NCI-H526 (cell line): ENCODE results near the gene TRAF1.
A peak's percentile ranks its signal among the peaks of the same experiment; 100 is the strongest.
"Not testable (repeated sequence)": the region's sequence is repeated elsewhere in the genome, so short reads cannot be mapped to it uniquely, and the experiment has no call there.

Source experiments
- DNase-seq, 2 experiments: peaks; one replicate each; lab custom pipeline; 2025; lab: John Stamatoyannopoulos, UW

TRAF1 gene

GRCh38 chr9:120926397-120926928, at the start of gene TRAF1:
Gene TRAF1 (minus strand): TSS chr9:120926796. CDS start chr9:120926075, 721 bp downstream.
- DNase-seq, result no peak

GRCh38 chr9:120974921-120975320, 48.3 kb upstream of the TRAF1 start:
- DNase-seq, result no peak

GRCh38 chr9:120974181-120974580, 47.6 kb upstream of the TRAF1 start:
- DNase-seq, result no peak

- DNase-seq, result peak in 1 of 2 experiments; percentile 2
Measured at GRCh38 chr9:120971938-120972337, 45.3 kb upstream of the TRAF1 start.

- not testable (repeated sequence) for DNase-seq
Measured at GRCh38 chr9:120971471-120971870, 44.9 kb upstream of the TRAF1 start.

- DNase-seq, result no peak
Measured at GRCh38 chr9:120970244-120970643, 43.6 kb upstream of the TRAF1 start.

GRCh38 chr9:120966013-120966369, 39.4 kb upstream of the TRAF1 start:
- no peak for DNase-seq

- no peak for DNase-seq
Measured at GRCh38 chr9:120965344-120966012, 38.9 kb upstream of the TRAF1 start.

GRCh38 chr9:120961936-120962335, 35.3 kb upstream of the TRAF1 start:
- no peak for DNase-seq

GRCh38 chr9:120960001-120960400, 33.4 kb upstream of the TRAF1 start:
- DNase-seq, result no peak

- DNase-seq, result no peak
Measured at GRCh38 chr9:120956862-120957261, 30.3 kb upstream of the TRAF1 start.

GRCh38 chr9:120951960-120952618, 25.5 kb upstream of the TRAF1 start:
- DNase-seq, result no peak

GRCh38 chr9:120950421-120951388, 24.1 kb upstream of the TRAF1 start:
- no peak for DNase-seq

- no peak for DNase-seq
Measured at GRCh38 chr9:120949290-120949689, 22.7 kb upstream of the TRAF1 start.

GRCh38 chr9:120948824-120949223, 22.2 kb upstream of the TRAF1 start:
- DNase-seq, result no peak

GRCh38 chr9:120947222-120947621, 20.6 kb upstream of the TRAF1 start:
- DNase-seq, result no peak

- DNase-seq, result no peak
Measured at GRCh38 chr9:120946259-120946658, 19.7 kb upstream of the TRAF1 start.

- DNase-seq, result no peak
Measured at GRCh38 chr9:120944948-120945347, 18.4 kb upstream of the TRAF1 start.

- DNase-seq, result no peak
Measured at GRCh38 chr9:120944434-120944843, 17.8 kb upstream of the TRAF1 start.

GRCh38 chr9:120942186-120943001, 15.8 kb upstream of the TRAF1 start:
- DNase-seq, result no peak

GRCh38 chr9:120941046-120941770, 14.6 kb upstream of the TRAF1 start:
- no peak for DNase-seq
